Measurements from ENCODE around the gene NSUN6.

DNA sequence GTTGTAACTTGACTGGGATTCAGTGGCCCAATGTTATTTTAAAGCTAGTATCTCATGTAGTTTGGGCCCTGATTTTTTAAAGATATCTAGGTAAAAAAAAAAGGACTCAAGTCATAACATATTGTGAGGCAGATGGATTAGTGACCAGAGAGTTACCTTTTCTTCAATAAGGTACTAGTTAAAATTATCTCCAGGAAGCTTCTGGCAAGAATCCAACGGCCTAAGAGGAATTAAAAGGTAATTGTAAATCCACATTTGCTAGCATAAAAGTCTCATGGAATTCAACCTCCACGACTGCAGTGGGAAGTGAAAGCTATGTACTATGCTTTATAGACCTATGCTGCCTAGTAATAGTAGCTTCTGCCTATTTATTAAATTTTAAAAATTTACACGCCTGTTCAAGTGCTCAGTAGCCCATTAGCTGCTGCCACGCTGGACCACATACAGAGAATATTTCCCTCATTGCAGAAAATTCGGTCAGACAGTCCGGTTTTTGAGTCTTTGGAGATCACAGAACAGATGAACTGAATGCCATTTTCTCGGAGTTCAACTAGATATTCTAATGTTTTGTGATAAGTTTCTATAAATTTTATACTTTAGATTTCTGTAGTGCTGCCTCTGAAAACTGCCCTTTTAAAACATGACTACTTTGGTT is 118.4 kb downstream of the NSUN6 start:
- TF ChIP-seq, protein P1, sequence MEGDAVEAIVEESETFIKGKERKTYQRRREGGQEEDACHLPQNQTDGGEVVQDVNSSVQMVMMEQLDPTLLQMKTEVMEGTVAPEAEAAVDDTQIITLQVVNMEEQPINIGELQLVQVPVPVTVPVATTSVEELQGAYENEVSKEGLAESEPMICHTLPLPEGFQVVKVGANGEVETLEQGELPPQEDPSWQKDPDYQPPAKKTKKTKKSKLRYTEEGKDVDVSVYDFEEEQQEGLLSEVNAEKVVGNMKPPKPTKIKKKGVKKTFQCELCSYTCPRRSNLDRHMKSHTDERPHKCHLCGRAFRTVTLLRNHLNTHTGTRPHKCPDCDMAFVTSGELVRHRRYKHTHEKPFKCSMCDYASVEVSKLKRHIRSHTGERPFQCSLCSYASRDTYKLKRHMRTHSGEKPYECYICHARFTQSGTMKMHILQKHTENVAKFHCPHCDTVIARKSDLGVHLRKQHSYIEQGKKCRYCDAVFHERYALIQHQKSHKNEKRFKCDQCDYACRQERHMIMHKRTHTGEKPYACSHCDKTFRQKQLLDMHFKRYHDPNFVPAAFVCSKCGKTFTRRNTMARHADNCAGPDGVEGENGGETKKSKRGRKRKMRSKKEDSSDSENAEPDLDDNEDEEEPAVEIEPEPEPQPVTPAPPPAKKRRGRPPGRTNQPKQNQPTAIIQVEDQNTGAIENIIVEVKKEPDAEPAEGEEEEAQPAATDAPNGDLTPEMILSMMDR (IDR thresholded peaks at IDR 0.05 in 4 of 5, conservative IDR thresholded peaks at IDR 0.05 in 1 of 5): no peak
- no peak for TF ChIP-seq POLR2A (IDR thresholded peaks at IDR 0.05)
